Osteoblast (primary cell): ENCODE data around the gene TCP11X2. TPM values are rescaled to one million over a fixed set of nuclear protein-coding genes. Genes with fewer than 3 reads are reported as not detected.
"Not testable (repeated sequence)": the region's sequence is repeated elsewhere in the genome, so short reads cannot be mapped to it uniquely, and the experiment has no call there.

Experiments
- DNase-seq: peaks from one replicate; pipeline ENCODE4 v3.0.0; 2011; ENCODE audit warnings: low spot score, mixed read lengths; ENCODE audit not compliant: insufficient read length; ENCODE audit errors: missing footprints
- H2AFZ ChIP-seq: 2 replicates; pipeline ENCODE4 v1.6.0; 2011; ENCODE audit warnings: mild to moderate bottlenecking, low read length
- H3K27ac ChIP-seq: 2 replicates; pipeline ENCODE4 v1.5.1; 2011; ENCODE audit warnings: mild to moderate bottlenecking, low read depth, low read length, moderate library complexity
- H3K27me3 ChIP-seq: 2 replicates; pipeline ENCODE4 v1.6.0; 2012; ENCODE audit warnings: mild to moderate bottlenecking, control low read depth, inconsistent platforms, low read length, moderate library complexity; ENCODE audit not compliant: insufficient read depth
- H3K36me3 ChIP-seq: 2 replicates; pipeline ENCODE4 v1.5.1; 2011; ENCODE audit warnings: mild to moderate bottlenecking, low read length, control low read depth, moderate library complexity; ENCODE audit not compliant: insufficient read depth
- H3K4me1 ChIP-seq: 2 replicates; pipeline ENCODE4 v1.5.1; 2011; ENCODE audit warnings: mild to moderate bottlenecking, low read length, control low read depth, moderate library complexity; ENCODE audit not compliant: insufficient read depth
- H3K4me2 ChIP-seq: 2 replicates; pipeline ENCODE4 v1.6.0; 2011; ENCODE audit warnings: mild to moderate bottlenecking, low read length; ENCODE audit not compliant: insufficient read depth
- H3K4me3 ChIP-seq: fragments of 200-600 bp; sonication (generic); 3 replicates; pipeline ENCODE4 v1.5.1; 2012; ENCODE audit warnings: mild to moderate bottlenecking, low read length, inconsistent platforms; ENCODE audit not compliant: insufficient read depth
- H3K79me2 ChIP-seq: 2 replicates; pipeline ENCODE4 v1.6.0; 2012; ENCODE audit warnings: mild to moderate bottlenecking, low read length, control low read depth, inconsistent platforms; ENCODE audit not compliant: insufficient read depth
- H3K9me3 ChIP-seq: 2 replicates; pipeline ENCODE4 v1.5.1; 2011; ENCODE audit warnings: low read depth, low read length, control low read depth
- H4K20me1 ChIP-seq: 2 replicates; pipeline ENCODE4 v1.6.0; 2012; ENCODE audit warnings: mild to moderate bottlenecking, low read length, control low read depth; ENCODE audit not compliant: insufficient read depth
- CTCF ChIP-seq: IDR thresholded peaks from 2 replicates; pipeline ENCODE4 v1.5.1; 2011; ENCODE audit warnings: mild to moderate bottlenecking, low read depth, low read length, moderate library complexity; ENCODE audit errors: extremely low read depth
- total RNA-seq: library from RNA; depleted of rRNA; stranded (reverse); fragments of >200 nt; gene quantifications from 2 replicates; pipeline ENCODE4 v1.2.3, GENCODE V29; 2012

The TCP11X2 gene
- total RNA-seq, 1 donor, result not detected

DNA sequence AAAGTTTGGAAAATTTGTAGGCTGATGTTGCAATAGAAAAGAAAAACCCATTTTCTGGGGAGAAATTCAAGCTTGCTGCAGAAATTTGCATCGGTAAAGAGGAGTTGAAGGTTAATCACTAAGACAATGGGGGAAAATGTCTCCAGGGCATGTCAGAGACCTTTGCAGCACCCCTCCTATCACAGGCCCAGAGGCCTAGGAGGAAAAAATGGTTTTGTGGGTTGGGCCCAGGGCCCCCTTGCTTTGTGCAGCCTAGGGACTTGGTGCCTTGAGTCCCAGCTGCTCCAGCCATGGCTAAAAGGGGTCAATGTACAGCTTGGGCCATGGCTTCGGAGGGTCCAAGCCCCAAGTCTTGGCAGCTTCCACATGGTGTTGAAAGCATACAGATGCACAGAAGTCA lies 27.1 kb upstream of the TCP11X2 start:
- H3K79me2 ChIP-seq, result no peaks in the 10 kb centered on the region

DNA sequence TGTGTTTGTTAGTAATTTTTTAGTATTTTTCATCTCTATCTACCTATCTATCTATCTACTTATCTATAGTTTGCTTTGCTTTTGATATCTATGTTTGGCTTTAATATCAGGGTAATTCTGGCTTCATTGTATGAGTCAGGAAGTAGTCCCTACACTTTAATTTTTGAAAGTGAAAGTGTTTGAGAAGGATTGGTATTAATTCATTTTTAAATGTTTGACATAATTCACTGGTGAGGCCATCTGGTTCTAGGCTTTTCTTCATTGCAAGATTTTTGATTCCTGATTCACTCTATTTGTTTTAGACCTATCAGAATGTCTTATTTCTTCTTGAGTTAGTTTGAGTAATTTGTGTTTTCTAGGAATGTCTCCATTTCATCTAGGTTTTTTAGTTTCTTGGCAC lies 20.2 kb upstream of the TCP11X2 start:
- Histone ChIP-seq H3K4me3 (no peak overlapping the region), H2AFZ (no peak overlapping the region), H3K27me3 (peaks cover 8% of the 10 kb centered on the region), H3K9me3 (peaks cover 5% of the 10 kb centered on the region), H3K79me2 (no peaks in the 10 kb centered on the region), H3K4me1 (no peaks in the 10 kb centered on the region), H4K20me1 (no peaks in the 10 kb centered on the region), H3K4me2 (no peak overlapping the region), H3K36me3 (no peaks in the 10 kb centered on the region), H3K27ac (no peak overlapping the region)
- DNase-seq, result no peak
- TF ChIP-seq CTCF, result no peak

More for the DNA sequence above, 27.1 kb upstream of the TCP11X2 start:
- Histone ChIP-seq H4K20me1 (no peaks in the 10 kb centered on the region), H3K27me3 (peaks cover 15% of the 10 kb centered on the region), H3K27ac (no peak overlapping the region), H3K4me3 (no peak overlapping the region), H3K4me2 (no peak overlapping the region), H2AFZ (no peak overlapping the region), H3K4me1 (no peaks in the 10 kb centered on the region), H3K36me3 (no peaks in the 10 kb centered on the region), H3K9me3 (peaks cover 3% of the 10 kb centered on the region)
- DNase-seq, result no peak
- no peak for TF ChIP-seq CTCF

DNA sequence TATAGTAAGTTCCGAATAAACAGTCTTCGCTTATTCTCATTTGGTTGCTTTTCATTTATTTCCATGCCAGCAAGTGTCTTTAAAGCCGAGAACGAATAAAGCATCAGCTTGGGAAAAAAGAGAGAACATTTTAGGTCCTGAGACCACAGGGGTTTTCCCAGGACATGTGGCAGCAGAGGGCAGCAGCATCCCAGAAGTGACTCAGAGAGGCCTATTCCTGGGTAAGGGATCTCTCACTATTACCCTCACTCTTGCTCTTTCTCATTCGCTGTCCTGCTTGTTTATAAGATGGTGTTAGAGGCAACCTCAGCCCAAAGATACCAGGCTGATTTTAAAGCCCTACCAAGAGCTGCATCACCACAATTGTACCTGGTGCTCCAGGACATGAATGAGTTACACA lies 7.2 kb upstream of the TCP11X2 start:
- not testable (repeated sequence) for DNase-seq, H3K27ac ChIP-seq, H3K4me2 ChIP-seq, H2AFZ ChIP-seq, H3K27me3 ChIP-seq, H3K4me1 ChIP-seq, H3K4me3 ChIP-seq, H3K36me3 ChIP-seq, H3K79me2 ChIP-seq, H3K9me3 ChIP-seq, H4K20me1 ChIP-seq

DNA sequence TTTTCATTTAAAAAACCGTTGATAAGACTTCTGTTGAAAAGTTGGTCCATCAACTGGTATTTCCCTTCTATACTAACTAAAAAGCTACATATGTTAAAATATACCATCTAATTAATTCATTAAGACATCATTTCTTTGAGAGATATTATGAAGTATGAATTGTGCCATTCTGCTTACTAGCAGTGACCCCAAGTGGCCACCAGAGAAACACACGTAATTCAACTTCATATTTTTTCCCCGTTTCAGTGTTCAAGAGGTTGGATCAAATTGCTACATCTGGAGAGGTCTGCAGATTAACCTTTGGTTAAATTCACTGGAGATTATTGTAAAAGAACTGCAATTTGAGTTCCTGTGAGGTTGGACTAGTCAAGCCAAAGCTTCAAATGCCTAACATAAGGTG lies 1.4 kb downstream of the TCP11X2 start:
- not testable (repeated sequence) for H3K4me1 ChIP-seq, H3K27me3 ChIP-seq, H3K79me2 ChIP-seq, DNase-seq, H3K9me3 ChIP-seq, H3K4me2 ChIP-seq, H2AFZ ChIP-seq, H3K4me3 ChIP-seq, H4K20me1 ChIP-seq, H3K36me3 ChIP-seq, H3K27ac ChIP-seq

GRCh38 chrX:102458615-102459014 lies 13.0 kb downstream of the TCP11X2 start:
- H2AFZ ChIP-seq, H3K4me1 ChIP-seq, H3K79me2 ChIP-seq, H3K27ac ChIP-seq, H4K20me1 ChIP-seq, DNase-seq, H3K27me3 ChIP-seq, H3K4me3 ChIP-seq, H3K9me3 ChIP-seq, H3K36me3 ChIP-seq, H3K4me2 ChIP-seq: not testable (repeated sequence)

- H3K36me3 ChIP-seq, H4K20me1 ChIP-seq, DNase-seq, H3K4me2 ChIP-seq, H3K27me3 ChIP-seq, H3K9me3 ChIP-seq, H3K4me1 ChIP-seq, H3K27ac ChIP-seq, H3K4me3 ChIP-seq, H3K79me2 ChIP-seq, H2AFZ ChIP-seq: not testable (repeated sequence)
Observed at GRCh38 chrX:102439908-102440307, 31.7 kb downstream of the TCP11X2 start, which contains the start of gene NXF2B. Gene NXF2B (minus strand): TSS chrX:102440008. CDS start chrX:102380036, 59,972 bp downstream.

DNA sequence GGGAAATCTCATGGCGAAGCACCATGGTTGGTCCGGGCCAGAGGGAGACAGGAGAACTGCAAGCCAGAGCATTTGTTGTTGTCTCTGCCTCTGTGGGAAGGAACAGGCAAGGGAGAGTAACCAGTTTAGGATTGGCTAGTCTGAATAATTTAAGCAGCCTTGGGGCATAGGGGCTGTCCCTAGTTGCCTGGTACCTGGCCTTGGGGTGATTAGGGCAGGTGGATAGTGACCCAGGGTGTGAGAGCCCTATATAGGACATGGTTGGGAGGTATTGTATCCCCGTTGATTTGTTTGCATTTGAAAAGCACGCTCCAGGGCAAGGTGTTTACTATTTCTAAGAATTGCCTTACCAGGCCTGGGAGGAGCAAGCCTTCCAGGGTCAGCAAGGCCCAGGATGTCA lies 57.1 kb downstream of the TCP11X2 start:
- not testable (repeated sequence) for H3K27me3 ChIP-seq, DNase-seq, H3K9me3 ChIP-seq, H3K4me1 ChIP-seq, H3K4me3 ChIP-seq, H3K79me2 ChIP-seq, H2AFZ ChIP-seq, H3K4me2 ChIP-seq, H3K27ac ChIP-seq, H4K20me1 ChIP-seq, H3K36me3 ChIP-seq
